GM19372 (cell line): Measurements from ENCODE around the gene ATRAID.
"Not testable (repeated sequence)": the region's sequence is repeated elsewhere in the genome, so short reads cannot be mapped to it uniquely, and the experiment has no call there.

ENCODE experiments used
- ATAC-seq: cut with Tn5 transposase; IDR thresholded peaks from one replicate; pipeline ENCODE4 v1.9.1; 2021; ENCODE audit warnings: mild to moderate bottlenecking, low read depth, moderate library complexity; ENCODE audit not compliant: unreplicated experiment

Gene ATRAID

DNA sequence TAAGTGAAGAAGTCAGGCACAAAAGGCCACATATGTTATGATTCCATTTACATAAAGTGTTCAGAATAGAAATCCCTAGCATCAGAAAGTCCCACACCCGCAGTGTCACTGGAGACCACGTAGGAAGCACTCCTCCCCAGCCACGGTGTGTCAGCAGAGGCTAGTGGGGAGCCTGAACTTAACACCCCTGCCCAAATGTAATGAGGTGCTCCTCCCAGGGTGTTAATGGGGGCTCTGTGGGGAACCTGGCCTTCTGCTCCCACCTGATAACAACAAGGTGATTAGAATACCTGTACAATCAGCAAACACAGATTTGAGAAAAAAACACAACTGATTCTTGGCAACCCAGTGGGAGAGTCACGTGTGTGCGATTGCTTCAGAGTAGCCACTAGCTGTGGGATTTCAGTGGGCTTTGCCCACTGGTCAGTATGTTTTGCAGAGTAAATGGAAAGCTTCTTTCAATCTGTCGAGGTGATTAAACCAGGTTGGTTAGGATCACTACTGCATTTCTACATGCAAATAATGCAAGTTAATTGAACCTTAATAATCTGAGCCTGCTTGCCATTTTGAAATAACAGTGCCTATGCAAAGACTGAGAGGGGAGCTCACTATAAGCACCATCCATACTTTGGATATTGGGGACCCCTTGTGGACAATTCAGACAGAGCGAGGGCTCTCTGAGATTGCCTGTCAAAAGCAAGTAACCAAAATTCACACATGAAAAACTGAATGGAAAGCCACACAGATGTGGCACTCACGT, 20.6 kb upstream of the ATRAID start:
- no peak for ATAC-seq

DNA sequence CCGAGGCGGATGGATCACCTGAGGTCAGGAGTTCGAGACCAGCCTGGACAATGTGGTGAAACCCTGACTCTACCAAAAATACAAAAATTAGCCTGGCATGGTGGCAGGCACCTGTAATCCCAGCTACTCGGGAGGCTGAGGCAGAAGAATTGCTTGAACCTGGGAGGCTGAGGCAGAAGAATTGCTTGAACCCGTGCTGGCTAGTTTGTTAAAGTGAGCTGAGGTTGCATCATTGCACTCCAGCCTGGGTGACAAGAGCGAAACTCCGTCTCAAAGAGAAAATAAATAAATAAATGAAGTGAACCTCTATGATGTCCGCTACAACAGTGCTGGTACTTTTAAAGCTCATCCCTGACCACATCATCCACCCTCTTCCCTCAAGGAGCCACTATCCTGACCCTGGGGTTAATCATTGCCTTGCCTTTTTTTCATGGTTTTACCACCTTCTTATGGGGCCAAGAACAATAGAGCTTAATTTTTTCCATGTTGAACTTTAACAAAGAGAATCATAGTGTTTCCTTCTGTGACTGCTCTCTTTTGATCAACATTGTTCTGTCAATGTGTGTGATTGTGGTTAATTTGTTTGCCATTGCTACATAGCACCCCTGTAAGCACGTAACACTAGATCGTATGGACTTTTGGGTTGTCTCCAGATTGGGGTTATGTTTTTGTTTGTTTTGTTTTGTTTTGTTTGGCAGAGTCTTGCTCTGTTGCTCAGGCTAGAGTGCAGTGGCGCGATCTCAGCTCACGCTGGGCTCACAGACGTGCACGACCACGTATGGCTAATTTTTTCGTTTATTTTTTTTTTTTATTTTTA, 17.1 kb upstream of the ATRAID start:
- no peak for ATAC-seq

DNA sequence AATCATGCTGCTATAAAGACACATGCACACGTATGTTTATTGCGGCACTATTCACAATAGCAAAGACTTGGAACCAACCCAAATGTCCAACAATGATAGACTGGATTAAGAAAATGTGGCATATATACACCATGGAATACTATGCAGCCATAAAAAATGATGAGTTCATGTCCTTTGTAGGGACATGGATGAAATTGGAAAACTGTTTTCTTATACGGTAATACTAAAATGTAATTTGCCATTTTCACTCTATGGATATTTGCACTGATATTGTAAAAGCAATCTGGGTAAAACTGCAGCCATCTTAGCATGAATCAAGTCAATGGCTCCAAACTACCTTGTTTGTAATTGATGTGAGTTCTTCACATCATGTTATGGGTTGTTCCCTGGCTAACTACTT, 16.0 kb upstream of the ATRAID start:
- not testable (repeated sequence) for ATAC-seq

DNA sequence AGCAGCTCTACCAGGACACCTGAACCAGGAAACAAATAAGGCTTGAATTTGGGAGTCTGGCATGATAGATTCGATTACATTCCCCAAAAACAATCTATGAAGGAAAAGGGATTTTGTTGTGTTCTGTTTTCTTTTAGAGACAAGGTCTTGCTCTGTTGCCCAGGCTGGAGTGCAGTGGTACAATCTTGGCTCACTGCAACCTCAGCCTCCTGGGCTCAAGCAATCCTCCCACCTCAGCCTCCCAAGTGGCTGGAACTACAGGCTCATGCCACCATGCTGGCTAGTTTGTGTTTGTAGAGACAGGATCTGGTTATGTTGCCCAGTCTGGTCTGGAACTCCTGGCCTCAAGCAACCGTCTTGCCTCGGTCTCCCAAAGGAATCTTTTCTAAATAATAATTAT, 13.8 kb upstream of the ATRAID start:
- ATAC-seq, result not testable (repeated sequence)

DNA sequence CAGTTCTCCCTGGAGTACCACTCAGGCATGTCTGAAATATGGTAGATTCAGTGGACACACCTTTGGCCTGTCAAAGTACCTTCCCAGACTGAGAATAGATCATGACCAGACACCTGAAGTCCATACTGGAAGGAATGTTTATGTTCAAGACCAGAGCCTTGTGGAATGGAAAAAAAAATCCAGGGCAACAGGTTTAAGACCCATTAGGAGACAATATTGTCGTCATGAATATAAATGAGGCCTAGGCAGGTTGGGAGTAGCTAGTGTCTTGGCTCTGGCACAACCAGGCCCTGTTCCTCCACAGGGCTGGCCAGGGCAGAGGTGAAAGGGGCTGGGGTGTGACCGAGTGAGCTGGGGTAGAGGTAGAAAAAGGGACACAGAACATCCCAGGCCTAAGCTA, 13.2 kb upstream of the ATRAID start:
- no peak for ATAC-seq

DNA sequence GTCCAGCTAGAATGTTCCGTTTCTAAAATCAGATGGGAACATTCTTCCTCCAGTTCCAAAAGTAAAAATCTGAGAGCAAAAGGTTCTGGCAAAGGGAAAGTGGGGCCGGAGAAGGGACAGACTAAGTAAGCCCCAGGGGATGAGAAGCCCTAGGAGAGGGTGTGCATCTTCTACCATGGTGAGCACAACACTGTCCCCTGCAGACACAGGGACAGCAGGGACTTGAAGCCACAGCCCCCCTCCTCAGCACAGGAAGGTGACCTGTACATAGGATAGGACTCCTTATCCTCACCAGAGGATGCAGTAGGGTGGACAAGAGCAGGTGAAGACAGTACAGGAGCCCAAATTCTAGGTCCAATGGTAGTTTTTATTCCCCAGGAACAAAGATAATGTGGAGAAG, 12.6 kb upstream of the ATRAID start:
- ATAC-seq, result no peak

DNA sequence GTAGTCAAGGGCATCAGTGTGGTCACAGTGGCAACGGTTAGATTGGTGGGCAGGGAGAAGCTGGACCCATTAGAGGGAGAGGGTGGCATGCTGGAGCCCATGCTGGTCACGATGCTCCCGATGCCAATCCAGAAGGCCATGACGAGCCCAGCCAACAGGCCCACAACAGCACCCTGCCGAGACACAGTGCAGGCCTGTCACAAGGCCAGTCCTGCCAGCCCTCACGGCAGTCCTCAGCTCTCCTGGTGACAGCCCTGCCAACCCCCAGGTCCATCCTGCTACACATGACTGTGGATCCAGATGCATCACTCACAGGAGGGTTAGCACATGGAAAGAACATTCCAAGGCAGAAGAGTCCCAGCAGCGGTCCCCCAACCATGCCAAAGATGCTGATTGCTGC, 10.2 kb upstream of the ATRAID start:
- ATAC-seq, result no peak

DNA sequence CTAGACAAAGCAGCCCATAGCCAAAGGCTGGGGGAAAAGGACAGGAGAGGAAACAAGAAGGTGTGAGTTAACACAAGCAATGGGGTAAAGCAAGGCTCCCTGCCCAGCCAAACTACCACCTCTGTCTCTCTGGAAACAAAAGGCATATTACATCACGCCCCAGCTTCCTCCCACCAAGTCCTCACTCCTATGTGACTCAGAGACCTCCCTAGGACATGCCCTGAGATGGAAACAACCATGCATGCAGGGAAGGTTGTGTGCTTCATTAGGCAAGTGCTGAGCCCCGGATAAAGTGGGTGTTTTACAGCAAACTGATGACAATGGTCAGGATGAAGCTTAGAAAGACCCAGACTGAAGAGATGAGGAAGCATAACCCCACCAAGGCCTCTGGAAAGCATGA, 9.0 kb upstream of the ATRAID start:
- no peak for ATAC-seq

DNA sequence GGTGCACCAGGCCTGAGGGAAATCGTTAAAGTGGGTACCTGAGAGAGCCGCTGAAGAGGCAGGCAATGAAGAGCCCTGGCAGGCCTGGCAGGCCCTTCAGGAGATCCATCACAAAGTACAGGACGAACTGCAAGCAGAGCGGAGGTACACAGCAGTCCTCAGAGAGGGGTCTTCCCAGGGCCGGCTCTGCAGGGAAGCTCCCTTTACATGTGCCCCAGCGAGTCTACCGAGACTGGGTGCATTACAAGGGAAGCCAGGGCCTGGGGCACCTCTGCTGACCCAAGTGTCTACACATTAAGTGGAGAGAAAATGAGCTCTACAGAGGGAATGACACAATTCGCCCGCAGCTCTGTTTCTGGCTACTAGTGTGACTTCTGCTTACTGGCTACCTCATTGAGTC, 8.1 kb upstream of the ATRAID start:
- ATAC-seq, result no peak

DNA sequence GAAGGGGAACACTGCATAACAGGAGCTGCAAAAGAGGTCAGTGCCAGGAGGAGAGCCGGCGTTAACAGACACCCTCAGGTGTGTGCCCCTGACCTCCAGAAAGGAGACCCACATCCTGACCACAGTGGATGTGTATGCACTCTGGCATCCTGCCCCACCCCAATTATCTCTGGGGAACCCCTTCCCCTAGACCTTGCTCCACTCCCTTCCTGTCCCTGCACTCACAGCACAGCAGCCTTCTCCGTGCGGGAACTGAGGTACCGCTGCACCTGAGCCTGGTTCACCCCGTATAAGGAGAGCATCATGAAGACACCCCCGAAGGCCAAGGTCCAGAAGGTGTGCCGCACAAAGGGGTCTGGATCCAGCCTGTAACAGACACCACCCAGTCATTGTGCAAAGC, 7.3 kb upstream of the ATRAID start:
- ATAC-seq, result no peak

DNA sequence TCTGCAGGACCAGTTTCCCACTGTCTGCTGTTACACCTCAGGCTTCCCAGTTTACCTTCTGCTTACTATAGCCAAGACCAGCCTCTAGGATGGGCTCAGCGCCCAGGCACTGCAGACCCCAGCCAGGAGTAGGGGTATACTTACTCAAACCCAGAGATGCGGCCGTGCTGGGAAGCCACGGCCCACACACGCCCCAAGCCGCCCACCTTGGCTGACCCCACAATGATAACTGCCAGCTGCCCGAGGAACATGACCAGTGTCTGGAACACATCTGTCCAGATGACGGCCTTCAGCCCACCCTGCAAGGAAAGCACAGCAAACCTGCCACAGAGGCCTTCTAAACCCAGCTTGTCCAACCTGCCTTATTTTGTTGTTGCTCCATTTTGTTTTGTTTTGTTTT, 6.6 kb upstream of the ATRAID start:
- no peak for ATAC-seq

DNA sequence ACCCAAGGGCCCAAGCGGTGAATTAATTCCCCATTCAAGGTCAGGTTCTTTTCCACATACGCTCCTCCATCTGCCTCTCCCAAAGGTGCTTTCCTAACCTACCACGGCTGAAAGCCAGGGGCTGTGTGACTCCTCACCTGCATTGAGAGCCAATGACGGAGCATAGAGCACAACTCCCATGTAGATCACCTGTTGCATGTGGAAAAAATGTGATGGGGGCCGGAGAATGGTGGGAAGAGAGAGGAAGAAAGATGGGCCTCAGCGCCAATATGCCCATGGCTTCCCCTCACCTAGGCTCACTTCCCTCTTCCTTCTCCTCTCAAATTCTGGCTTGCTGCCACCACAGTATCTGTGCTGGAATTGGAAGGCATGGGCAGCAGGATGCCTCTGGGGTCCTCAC, 5.5 kb upstream of the ATRAID start:
- no peak for ATAC-seq

DNA sequence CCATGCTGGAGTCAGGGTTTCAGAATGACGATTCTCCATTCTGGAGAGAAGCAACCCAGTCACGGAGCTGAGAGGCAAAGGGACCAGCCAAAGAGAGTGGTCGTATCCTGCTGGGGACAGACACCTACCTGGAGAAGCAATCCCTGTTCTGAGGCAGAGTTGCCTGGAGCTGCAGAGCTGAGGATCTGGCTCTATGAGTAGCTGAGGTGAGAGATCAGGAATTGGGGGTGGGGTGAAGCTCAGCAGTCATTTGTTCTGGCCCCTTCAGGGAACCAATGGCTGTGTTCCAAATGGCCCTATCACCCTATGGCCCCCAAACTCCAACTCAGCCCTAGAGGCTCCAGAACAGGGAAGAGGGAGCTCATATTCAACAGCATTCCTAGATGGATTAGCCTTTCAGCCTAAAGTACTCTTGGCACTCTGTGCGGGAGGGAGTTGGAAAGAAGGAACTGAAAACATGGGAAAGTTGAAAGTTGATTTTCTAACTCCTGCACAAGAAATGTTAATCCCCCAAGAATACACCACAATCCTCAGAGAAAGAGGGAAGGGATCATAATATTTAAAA, 3.3 kb upstream of the ATRAID start:
- no peak for ATAC-seq

DNA sequence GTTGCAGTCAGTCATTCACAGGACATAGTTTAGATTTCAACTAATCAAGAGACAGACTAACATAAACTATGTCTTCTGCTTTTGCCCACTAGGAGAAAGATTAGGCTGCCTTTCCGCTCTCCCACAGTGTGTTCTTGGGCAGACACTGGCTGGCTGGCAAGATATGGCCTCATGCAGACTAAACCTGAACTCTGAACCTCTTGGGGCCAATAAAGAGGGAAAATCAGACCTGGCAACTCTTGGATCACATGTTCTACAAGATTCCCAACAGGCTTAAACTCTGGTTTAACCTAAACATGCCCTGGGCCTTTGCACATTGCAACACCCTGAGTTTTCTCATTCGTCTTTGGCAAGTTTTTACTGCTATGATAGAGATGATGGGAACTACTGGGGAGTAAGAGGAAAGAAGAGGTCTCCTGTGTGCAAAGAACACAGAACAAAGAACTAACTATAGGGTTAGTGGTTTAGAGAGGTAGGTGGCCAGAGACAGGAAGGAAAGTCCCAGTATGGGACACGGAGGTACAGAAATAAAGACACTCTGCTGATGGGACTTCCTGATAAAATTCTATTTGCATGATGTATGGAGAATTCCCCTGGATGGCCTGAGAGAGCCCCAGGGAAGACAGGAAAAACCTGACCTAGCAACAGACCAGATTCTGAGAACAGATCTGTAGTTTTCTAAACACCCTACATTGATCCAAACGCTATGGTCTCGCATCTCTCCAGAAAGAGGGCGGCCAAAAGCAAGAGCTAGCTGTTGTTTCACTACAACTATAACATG, 2.0 kb upstream of the ATRAID start:
- ATAC-seq, result no peak

DNA sequence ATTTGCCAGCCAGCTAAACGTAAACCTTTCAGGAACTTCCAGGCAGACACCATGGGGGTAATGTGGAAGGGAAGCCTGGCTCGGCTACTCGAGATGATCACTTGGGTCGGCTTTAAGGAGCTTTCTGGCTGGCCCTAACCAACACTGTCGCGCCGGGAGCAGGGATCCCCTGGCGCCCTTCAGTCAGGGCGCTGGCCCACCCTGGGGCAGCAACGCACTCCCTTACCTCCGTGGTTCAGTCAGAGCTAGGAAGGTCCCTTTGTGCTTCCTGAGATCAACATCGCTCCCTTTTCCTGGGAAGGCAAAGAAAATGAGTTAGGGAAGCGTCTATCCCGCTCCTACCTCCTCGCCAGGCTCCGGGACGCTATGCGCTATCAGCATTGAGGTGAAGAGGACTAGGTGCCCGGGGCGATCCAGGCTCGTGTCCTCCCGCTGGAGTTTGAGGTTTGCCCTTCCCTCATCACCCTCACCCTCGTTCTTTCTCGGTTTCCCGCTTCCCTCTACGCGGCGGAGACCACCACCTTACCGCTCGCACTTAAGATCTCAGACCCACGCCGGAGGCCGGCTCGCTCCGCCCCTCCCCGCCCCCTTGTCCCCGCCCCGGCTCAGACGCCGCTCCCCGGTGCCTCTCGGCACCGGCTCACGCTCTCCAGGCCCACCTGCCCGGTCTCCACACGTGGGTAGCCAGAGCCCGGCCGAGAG, 449 bp upstream of the ATRAID start:
- no peak for ATAC-seq

DNA sequence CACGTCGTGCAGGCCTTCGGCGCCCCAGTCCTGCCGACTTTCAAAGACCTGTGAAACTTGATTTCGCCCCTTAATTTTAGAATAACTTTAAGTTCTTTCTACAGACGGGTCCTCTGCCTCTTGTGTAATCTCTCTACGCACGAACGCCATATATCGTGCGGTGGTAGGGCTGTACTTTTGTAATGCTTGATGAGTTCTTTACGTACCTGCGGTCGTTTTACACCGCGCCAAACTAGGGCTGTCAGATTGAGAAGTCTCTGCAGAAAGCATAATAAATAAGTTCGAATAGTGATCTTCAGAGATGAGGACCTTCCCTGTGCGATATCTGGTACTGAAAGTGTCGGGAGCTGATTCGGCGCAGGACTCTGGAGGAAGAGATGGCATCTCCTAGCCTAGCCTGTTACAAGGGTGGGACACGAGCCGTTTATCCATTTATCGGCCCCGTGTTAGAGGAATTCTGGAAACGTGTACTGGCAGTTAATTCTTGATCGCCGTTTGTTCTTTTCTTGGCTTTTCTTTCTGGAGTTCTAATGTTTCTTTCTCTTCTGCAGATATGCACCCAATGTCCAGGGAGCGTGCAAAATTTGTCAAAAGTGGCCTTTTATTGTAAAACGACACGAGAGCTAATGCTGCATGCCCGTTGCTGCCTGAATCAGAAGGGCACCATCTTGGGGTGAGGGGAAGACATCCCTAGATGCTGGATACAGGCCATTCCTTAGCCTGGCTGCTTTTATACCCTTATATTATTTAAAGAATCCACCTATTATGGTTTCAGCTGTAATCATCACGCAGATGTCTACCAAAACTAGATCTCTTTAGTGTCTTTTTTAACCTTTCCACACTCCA, 1.0 kb downstream of the ATRAID start:
- ATAC-seq, result no peak

DNA sequence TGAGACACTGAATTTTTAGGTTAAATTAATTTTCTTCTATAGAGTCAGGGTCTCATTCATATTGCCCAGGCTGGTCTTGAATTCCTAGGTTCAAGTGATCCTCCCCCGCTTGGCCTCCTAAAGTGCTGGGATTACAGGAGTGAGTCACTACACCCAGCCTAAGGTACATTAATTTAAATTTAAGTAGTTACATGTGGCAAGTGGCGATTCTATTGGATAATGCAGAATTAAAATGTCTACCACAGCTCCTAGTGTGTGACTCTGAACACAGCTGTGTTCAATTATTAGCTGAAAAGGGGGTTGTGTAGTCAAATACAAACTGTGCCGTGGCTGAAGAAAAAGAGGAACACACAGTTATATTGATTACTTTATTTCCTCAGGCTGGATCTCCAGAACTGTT, 3.1 kb downstream of the ATRAID start:
- ATAC-seq, result no peak

DNA sequence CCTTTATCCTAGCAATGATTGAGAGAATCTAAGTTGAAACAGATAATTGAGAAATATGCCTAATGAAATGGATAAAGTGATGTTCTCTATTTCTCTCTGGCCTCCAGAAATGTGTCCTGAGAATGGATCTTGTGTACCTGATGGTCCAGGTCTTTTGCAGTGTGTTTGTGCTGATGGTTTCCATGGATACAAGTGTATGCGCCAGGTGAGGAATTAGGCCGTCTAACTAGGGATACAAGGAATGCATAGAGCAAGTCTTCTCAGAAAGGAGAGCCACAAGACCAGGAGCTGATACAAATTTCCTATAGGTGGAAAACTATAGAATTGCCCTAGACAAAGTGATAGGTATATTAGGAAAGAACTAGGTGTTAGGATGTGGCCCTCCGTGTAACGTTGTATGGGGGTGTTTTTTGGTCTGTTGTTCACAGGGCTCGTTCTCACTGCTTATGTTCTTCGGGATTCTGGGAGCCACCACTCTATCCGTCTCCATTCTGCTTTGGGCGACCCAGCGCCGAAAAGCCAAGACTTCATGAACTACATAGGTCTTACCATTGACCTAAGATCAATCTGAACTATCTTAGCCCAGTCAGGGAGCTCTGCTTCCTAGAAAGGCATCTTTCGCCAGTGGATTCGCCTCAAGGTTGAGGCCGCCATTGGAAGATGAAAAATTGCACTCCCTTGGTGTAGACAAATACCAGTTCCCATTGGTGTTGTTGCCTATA, 4.7 kb downstream of the ATRAID start:
- no peak for ATAC-seq
